ACC112 (cell line): ENCODE measurements around the gene FMNL2.

Source experiments
- H2AFZ ChIP-seq: fragments of 200-600 bp; sonication (generic); one replicate; pipeline ENCODE4 v1.6.0; 2017; ENCODE audit warnings: antibody characterized with exemption, low read length; ENCODE audit not compliant: unreplicated experiment
- H3K27ac ChIP-seq: fragments of 200-600 bp; sonication (generic); 2 replicates; pipeline ENCODE4 v1.5.1; 2014; ENCODE audit warnings: low read depth, mild to moderate bottlenecking, antibody characterized with exemption, low read length, moderate library complexity
- H3K27me3 ChIP-seq: fragments of 200-600 bp; sonication (generic); 2 replicates; pipeline ENCODE4 v1.6.1; 2014; ENCODE audit warnings: mild to moderate bottlenecking, antibody characterized with exemption, low read length, moderate library complexity, mixed read lengths; ENCODE audit not compliant: insufficient read depth
- H3K36me3 ChIP-seq: fragments of 200-600 bp; sonication (generic); 2 replicates; pipeline ENCODE4 v1.6.1; 2016; ENCODE audit warnings: mild to moderate bottlenecking, antibody characterized with exemption, low read length, moderate library complexity, mixed read lengths; ENCODE audit not compliant: insufficient read depth
- H3K4me1 ChIP-seq: fragments of 200-600 bp; sonication (generic); one replicate; pipeline ENCODE4 v1.6.1; 2016; ENCODE audit warnings: low read length, mixed read lengths; ENCODE audit not compliant: insufficient read depth, unreplicated experiment, control insufficient read depth
- H3K4me3 ChIP-seq: fragments of 200-600 bp; sonication (generic); 2 replicates; pipeline ENCODE4 v1.5.1; 2014; ENCODE audit warnings: mild to moderate bottlenecking, low read depth, low read length
- H3K79me2 ChIP-seq: fragments of 200-600 bp; sonication (generic); one replicate; pipeline ENCODE4 v1.6.0; 2016; ENCODE audit warnings: low read length; ENCODE audit not compliant: control insufficient read depth, unreplicated experiment, insufficient read depth

FMNL2 gene

DNA sequence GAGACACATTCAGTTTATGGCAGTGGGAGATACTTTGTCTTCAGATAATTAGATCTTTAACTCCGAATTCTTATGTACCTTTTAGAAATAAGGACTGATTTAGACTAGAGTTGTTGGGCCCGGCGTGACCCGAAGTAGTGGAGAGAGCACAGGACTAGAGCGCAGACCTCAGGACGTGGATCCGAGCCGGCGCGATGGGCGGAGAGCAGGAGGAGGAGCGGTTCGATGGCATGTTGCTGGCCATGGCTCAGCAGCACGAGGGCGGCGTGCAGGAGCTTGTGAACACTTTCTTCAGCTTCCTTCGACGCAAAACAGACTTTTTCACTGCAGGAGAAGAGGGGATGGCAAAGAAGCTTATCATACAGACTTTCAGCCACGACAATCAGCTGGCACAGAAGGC is 54.5 kb downstream of the FMNL2 start:
- Histone ChIP-seq H3K36me3 (no peaks in the 10 kb centered on the region), H2AFZ (no peak overlapping the region), H3K4me3 (no peak overlapping the region), H3K27ac (no peak overlapping the region), H3K4me1 (peaks cover 6% of the 10 kb centered on the region), H3K27me3 (no peaks in the 10 kb centered on the region), H3K79me2 (peaks cover 30% of the 10 kb centered on the region)

DNA sequence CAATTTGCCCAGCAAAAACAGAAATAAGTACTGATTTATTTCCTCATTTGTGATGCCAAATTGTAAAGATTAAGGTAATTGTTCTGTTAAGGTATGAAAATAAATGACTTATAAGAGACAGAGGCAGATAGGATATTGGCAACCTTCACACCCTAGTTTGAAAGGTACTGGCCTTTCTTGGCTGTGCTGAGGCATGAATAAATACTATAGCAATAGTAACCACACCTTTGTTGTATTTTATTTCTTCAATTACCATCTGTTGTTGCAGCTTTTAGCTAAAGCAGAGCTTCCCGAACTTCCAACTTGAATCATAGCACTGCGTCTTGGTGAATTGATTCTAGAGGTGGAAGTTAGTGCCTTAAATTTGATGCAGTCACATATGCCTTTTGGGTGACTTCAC is 55.9 kb downstream of the FMNL2 start:
- Histone ChIP-seq H3K36me3 (no peaks in the 10 kb centered on the region), H2AFZ (no peak overlapping the region), H3K27me3 (no peaks in the 10 kb centered on the region), H3K4me3 (no peak overlapping the region), H3K4me1 (peaks cover 16% of the 10 kb centered on the region), H3K27ac (no peak overlapping the region), H3K79me2 (peaks cover 23% of the 10 kb centered on the region)

DNA sequence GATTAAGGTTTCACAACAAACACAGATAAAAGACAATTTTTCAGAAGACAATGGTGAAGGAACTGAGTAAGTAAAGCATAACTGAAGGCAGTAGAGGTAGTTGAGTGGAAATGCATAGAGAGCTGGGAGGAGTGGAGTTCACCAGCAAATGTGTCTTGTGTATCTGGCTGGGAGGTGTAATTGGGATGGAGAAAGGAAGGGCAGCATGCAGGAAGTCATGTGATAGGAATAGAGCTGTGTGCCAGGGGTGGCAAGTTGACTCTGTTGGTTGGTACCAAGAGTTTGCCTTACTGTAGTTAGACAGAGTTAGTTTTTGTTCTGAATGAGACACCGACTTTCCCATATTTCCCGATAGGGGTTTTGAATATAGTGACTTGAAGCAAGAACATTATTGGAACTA is 56.3 kb downstream of the FMNL2 start:
- Histone ChIP-seq H2AFZ (no peak overlapping the region), H3K4me3 (no peak overlapping the region), H3K27me3 (no peaks in the 10 kb centered on the region), H3K27ac (no peak overlapping the region), H3K79me2 (peaks cover 23% of the 10 kb centered on the region), H3K36me3 (no peaks in the 10 kb centered on the region), H3K4me1 (peaks cover 19% of the 10 kb centered on the region)

DNA sequence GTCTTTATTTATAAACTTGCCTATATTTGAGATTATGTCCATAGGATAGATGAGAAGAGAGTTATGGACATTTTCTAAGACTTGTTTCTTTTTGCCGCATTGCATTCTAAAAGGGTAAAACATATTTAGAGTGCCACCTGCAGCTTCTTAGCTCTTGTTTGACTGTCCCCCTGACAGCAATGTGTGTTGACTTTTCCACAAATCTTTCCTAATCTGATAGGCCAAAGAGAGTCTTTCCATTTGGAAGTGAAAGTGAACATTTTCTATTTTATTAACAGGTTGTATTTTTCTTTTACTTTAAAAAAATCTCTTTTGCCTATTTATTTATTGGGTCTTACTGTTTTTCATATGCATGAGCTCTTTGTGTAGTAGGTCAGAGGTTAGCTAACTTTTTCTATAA is 58.4 kb downstream of the FMNL2 start:
- Histone ChIP-seq H2AFZ (no peak overlapping the region), H3K4me1 (peaks cover 27% of the 10 kb centered on the region), H3K4me3 (no peak overlapping the region), H3K27me3 (no peaks in the 10 kb centered on the region), H3K79me2 (peaks cover 34% of the 10 kb centered on the region), H3K36me3 (no peaks in the 10 kb centered on the region), H3K27ac (no peak overlapping the region)

DNA sequence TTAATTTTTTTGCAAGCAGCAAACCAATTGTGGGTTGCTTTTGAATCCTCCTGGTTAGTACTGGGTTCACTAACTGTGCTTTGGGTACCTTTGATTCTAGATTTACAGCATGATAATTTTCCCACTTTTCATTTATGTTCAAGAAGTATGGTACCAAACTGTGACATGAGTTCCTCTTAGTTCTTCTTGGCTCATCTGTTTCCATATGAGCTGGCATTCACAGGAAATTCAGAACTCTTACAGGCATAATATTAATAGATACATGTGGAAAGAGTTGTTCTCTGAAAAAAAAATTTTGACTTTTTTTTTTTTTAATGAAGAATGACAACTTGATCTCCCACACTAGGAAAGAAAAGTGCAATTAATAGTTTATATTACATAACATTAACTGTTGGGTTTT is 59.4 kb downstream of the FMNL2 start:
- H3K79me2 ChIP-seq = peaks cover 43% of the 10 kb centered on the region

DNA sequence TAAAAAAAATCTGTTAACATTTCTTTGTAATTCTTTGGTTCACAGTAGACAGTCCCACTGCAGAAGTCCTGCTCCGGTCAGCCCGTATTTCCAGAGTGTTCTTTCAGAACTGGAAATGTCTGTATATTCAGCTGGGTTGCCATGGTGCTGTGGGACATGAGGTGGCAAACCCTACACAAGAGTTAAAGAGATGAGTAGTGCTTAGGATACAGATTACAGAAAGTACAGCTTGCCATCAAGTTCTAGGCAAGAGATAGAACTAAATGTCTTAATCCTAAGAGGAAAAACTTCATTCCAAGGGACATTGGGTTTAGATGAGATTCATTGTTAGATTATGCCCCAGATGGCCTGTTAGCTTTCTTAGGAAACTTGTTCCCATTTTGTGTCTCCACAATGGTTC is 60.1 kb downstream of the FMNL2 start:
- Histone ChIP-seq H3K79me2 (peaks cover 44% of the 10 kb centered on the region), H3K4me1 (peaks cover 27% of the 10 kb centered on the region), H3K4me3 (peak overlapping the region; percentile 81), H2AFZ (no peak overlapping the region), H3K27me3 (no peaks in the 10 kb centered on the region), H3K36me3 (no peaks in the 10 kb centered on the region), H3K27ac (peak overlapping the region; percentile 60)

More for the DNA sequence above, 59.4 kb downstream of the FMNL2 start:
- H3K36me3 ChIP-seq = no peaks in the 10 kb centered on the region
- H3K4me1 ChIP-seq = peaks cover 27% of the 10 kb centered on the region
- H3K27ac ChIP-seq = peak overlapping the region; percentile 60
- no peaks in the 10 kb centered on the region for H3K27me3 ChIP-seq
- H2AFZ ChIP-seq = no peak overlapping the region
- H3K4me3 ChIP-seq = no peak overlapping the region

DNA sequence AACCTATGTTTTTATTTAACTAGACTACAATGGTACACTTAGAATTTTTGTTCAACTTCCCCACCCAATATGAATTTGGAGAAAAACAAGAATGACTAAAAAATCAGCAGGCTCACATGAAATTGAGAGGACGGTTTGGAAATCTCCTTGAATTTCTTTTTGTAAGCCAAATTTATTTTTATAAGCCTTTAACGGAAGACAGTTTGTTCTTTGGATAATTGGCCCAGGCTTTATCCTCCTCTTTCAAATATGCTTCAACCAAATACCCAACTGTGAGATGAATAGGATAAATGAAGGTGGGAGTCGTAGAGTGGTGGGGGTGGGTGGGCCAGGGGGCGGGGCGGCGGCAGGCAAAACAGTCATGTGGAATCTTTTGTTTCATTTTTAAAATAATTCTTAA is 60.6 kb downstream of the FMNL2 start:
- Histone ChIP-seq H3K79me2 (peaks cover 47% of the 10 kb centered on the region), H3K27ac (peak overlapping the region; percentile 62), H3K36me3 (no peaks in the 10 kb centered on the region), H2AFZ (peak overlapping the region; percentile 76), H3K4me1 (peaks cover 27% of the 10 kb centered on the region), H3K4me3 (peak overlapping the region; percentile 81), H3K27me3 (no peaks in the 10 kb centered on the region)

DNA sequence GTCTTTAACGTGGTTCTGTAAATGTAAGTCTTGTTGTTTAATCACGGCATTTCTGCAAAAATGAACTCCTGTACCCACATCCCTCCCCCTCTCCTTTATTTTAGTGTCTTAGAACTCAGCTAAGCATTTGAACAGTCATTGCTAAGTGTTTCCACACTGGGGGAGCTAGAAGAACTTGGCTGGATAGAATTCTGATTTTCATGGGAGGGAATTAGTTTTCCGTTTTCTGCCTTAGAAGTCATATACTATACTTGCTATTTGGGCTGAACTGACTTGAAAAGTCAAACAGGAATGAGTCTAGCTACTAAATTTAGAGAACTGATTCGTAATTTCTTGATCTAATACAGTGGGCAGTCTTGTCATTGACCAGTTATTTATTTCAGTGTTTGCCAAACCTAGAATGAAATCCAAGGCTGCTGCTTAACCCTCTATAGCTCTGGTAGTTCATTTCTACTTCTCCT is 61.1 kb downstream of the FMNL2 start:
- Histone ChIP-seq H3K79me2 (peaks cover 51% of the 10 kb centered on the region), H3K36me3 (no peaks in the 10 kb centered on the region), H3K4me1 (peaks cover 27% of the 10 kb centered on the region), H3K27me3 (no peaks in the 10 kb centered on the region), H3K4me3 (peak overlapping the region; percentile 81), H3K27ac (peak overlapping the region; percentile 62), H2AFZ (peak overlapping the region; percentile 76)

DNA sequence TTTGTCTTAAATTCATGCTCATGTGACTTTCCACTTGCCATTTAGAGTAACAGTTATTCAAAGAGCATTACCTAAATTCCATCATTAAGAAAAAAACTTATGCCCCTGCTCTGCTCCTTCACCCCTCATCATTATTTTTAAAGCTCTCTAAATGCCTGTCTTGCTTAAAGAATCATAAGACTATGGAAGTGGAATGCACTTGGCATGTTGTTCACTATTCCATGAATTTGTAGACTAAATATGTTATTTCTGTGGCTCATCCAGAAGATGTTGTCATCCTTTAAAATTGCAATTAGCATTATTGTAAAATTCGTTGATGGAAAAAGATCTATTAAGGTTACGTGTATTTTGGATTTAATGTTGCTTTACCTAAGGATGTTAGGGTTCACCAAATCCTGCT is 61.8 kb downstream of the FMNL2 start:
- Histone ChIP-seq H3K36me3 (no peaks in the 10 kb centered on the region), H3K27me3 (no peaks in the 10 kb centered on the region), H2AFZ (no peak overlapping the region), H3K79me2 (peaks cover 56% of the 10 kb centered on the region), H3K27ac (no peak overlapping the region), H3K4me1 (peaks cover 27% of the 10 kb centered on the region), H3K4me3 (no peak overlapping the region)

DNA sequence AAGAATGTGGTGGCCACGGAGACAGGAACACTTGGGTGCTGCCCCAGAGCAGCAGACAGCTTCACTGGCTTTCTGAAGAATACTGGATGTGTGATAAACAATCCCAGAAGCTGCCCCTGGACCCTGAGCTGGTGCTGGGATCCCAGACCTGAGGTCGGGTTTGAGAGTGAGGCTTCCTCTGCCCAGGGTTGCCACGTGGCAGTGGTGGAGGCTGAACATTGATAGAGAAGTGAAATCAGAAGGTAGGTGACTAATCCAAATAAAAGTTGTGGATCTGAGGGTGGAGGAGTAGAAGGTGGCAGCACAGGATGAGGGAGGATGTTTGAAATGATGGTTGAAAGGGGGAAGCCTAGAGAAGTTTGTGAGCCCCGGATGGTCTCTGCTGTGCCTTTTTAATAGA is 64.0 kb downstream of the FMNL2 start:
- Histone ChIP-seq H2AFZ (no peak overlapping the region), H3K27ac (no peak overlapping the region), H3K4me1 (peaks cover 26% of the 10 kb centered on the region), H3K4me3 (no peak overlapping the region), H3K79me2 (peaks cover 68% of the 10 kb centered on the region), H3K36me3 (no peaks in the 10 kb centered on the region), H3K27me3 (no peaks in the 10 kb centered on the region)

DNA sequence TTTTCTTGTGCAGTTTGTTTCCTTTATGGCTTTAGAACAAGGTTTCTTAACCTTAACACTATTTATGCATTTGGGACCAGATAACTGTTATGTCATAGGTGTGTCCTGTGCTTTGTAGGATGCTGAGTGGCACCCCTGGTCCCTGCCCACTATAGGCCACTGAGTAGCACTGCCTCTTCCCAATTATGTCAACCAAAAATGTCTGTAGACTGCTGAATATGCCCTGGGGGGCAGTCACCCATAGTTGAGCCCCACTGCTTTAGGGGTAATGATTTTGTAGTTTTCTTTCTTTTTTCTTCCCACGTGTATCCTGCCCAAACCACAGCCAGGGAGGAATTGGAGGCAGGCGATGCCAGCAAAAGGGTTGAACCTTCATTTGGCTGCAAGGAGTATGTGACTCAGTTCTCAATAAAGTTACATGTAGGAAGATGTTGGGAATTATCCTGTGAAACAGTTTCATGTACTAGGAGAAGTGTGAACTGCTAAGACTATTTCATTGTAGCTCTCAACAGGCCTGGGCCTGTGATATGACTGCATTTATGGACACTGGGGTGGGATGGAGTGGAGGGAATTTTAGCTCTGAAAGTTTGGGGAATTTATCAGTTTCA is 65.7 kb downstream of the FMNL2 start:
- H3K27me3 ChIP-seq = no peaks in the 10 kb centered on the region
- peaks cover 74% of the 10 kb centered on the region for H3K79me2 ChIP-seq
- no peaks in the 10 kb centered on the region for H3K36me3 ChIP-seq
- no peak overlapping the region for H3K4me3 ChIP-seq
- no peak overlapping the region for H2AFZ ChIP-seq
- H3K4me1 ChIP-seq = peaks cover 20% of the 10 kb centered on the region
- no peak overlapping the region for H3K27ac ChIP-seq
